Measurements from ENCODE around the gene IRF9.

IRF9 gene, protein sequence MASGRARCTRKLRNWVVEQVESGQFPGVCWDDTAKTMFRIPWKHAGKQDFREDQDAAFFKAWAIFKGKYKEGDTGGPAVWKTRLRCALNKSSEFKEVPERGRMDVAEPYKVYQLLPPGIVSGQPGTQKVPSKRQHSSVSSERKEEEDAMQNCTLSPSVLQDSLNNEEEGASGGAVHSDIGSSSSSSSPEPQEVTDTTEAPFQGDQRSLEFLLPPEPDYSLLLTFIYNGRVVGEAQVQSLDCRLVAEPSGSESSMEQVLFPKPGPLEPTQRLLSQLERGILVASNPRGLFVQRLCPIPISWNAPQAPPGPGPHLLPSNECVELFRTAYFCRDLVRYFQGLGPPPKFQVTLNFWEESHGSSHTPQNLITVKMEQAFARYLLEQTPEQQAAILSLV

DNA sequence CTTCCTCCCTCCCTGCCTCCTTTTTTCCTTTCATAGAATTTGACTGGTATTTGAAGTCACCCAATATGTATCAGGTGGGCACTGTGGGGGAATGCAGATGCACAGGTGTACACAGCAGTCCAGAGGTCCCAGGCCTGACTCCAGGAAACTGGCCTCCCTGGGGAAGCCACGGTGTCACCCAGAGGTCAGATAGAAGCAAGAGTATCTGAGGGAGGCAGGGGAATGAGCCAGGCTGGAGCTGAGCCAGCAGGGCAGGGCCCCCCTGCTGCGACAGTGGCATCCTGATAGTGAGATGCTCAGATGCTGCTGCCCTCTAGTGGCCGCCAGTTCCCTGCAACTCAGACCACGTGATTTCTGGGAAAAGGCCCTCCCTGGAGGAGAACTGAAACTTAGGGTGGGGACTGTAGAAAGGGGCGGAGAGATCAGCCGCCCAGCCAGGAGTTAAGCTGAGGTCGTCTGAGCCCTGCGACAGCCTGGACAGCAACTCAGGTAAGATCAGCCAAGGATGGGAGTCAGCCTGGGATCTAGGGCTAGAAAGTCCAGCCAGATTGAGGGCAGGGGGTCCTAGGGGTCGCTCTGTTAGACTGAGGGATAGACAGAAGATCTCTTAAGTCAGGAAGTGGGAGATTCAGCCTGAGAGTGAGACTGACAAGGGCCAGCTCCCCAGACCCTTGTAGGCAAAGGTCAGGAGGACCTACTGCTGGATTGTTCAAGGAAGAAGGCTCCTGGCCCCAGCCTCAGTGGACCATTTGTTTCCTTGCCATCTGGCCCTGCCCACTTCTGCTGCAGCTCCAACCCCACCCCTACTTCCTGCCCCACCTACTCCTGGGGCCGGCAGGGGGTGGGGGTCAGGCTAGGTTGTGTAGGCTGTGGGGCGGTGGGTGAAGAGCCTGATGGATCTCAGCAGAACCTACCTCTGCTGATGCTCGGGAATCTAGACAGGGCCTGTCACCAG lies at the start of gene IRF9:
Gene IRF9, plus strand, starts transcription at position 416 of the 955 bp plus-strand sequence. CDS start 880 bp downstream, outside the sequence.
- peak; percentile 90 for DNase-seq

DNA sequence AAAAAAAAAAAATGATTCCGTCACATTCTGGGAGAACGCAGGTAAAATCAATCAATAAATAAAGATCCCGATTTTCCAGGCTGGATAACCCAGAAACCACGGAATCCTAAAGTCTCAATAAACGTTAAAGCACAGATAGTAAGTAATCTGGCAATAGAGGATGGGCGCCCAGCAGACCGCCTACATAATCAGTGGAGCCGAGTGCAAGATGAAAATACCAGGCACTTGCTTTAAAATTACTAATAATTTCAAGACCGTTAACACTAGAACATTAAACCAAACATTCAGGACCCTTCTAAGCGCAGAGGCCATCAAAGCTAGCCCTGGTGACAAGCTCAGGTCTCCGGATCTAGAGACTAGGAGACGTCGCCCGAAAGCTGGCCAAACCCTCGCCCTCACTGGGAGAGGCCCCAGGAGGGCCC lies 47.7 kb upstream of the IRF9 start:
- no peak for DNase-seq

DNA sequence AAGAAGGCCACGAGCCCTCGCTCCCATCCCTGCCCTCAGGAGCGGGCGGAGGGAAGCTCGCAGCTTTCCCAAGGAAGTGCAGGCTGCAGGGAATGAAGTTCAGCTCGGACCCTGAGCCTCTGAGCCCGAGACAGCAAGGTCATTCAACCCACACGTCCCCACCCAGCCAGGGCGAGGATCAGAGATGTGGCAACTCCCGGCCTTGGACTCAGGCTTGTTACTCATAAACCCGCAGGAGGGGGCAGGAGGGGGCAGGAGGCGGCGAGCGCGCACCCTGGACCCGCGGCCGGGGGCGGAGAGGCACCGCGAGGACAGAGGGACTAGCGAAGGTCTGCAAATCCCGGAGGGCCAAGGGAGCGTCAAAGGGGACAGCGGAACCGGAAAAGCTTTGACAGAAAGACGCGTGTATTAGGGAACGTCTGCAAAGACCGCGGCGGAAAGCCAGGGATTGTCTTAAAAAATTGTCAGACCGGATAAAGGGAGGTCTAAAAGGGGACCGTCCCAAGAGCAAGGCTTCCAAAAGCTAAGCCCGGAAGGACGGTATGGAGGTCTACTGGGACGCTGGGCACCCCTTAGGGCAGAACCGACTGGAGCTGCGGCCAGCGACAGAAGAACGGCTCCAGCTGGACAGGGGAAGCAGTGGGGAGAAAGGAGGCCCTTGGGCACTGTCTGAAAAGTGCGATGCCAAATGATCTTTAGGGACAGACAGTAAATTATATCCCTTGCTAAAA lies 47.1 kb upstream of the IRF9 start:
- DNase-seq = peak; percentile 65

DNA sequence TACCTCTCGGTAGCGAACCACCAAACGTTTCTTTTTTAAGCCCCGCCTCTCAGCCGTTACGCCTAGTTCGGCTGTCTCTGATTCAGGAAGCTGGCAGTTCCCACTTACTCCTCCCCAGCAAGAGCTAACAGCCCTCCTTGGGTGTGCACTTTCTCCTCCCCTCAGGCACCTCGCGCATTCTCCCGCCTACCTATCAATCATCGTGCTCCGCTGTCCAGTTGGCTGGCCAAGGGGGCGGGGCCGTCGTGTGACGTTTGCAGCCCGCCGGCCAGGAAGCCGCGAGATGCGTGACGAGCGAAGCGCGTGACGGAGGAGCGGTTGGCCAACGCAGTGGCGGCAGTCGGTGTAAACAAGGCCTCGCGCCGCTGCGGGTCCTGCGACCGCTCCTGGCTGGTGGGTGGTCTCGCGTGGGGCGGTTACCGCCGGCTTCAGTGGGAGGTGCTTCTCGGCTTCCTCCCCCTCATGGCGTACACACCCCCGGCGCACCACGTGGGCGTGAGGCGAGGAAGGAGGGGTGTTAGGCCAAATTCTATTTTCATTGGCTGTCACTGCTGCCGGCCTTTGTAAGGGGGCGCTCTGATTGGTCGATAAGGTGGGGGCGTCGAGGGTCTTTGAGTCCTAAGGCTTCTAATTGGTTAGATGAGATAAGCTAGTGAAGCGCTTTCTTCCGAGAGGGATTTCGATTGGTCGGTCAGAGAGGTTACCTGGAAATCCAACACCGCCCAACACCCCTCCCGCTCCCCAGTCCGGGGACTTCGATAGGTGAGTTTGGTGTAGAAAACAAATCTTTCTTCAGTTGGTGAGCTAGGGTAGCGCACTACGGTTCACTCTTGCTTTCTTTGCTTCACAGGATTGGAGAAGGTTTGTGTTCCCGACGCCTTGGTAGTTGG lies 46.3 kb upstream of the IRF9 start, which contains the start of the genes DCAF11 and NRL:
Gene DCAF11, plus strand, starts transcription at position 246 of the 890 bp plus-strand sequence. CDS start 818 bp downstream, outside the sequence.
Gene NRL, minus strand, starts transcription at position 418 of the 890 bp plus-strand sequence. CDS start 32,101 bp downstream, outside the sequence.
- DNase-seq = peak; percentile 100

DNA sequence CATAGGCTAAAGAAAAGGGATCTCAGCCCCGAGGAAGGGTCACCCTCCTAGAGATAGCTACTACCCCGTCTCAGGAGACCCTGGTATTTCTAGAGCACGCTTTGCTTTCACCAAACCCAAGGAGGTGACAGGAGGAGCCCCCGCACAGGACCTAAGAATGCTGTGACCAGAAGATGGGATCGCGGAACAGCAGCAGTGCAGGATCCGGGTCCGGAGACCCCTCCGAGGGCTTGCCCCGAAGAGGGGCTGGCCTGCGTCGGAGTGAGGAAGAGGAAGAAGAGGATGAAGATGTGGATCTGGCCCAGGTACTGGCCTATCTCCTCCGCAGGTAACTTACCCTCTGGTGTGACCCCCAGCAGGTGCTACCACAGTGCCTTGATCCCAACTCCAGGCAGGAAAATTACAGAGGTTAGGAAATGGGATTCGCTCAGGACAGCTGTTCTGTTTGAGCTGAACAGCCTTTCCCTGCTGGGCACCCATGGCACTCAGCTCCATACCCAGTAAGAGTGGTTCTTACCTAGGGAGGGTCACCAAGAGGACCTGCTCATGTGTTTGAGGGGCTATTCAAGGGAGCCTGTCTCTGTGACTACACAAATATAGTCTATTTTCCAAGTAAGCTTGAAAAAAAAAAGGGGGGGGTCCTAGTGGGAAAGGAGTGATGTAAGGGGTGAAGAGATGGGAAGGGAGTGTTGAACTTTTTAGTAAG lies 45.5 kb upstream of the IRF9 start:
- no peak for DNase-seq

DNA sequence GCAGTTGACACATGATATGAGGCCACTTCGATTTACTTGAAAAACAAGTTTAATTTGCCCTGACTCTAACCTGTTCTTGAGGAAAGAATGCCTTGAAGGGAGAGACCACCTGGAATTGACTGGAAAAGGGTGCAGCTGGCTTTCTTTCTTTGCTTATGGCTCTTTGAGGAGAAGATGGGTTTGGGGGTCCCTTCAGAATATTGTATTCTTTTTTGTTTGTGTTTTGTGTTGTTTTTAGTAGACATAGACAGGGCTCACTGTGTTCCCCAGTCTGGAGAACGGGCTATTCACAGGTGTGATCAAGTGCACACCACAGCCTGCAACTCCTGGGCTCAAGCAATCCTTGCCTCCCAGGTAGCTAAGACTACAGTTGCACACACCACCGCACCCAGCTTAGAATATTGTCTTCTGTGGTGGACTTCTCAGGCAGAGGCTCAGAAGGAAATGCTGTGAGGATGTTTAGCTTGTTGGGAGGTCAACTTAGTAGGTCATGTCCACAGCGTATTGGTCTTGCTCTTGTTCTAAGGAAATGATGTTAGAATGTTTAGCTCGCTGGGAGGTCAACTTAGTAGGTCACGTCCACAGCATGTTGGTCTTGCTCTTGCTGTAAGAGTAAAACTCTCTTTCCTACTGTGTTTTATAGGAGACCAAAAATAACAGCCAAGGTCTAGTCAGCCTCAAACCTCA lies 44.8 kb upstream of the IRF9 start:
- no peak for DNase-seq

DNA sequence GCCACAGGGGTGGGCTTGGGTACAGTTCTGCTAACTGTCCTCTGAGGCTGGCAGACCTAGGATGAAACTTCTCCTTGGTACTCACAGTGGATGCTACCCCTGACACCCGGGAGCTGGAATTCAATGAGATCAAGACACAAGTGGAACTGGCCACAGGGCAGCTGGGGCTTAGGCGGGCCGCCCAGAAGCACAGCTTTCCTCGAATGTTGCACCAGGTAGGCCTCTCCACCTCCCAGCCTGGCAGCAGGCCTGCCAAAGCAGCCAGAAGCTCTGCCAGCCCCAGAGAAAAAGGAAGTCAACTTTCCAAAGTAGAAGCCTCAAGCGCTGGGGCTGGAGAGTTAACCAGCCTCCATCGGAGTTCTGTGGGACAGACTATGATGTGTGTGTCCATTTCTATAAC lies 43.9 kb upstream of the IRF9 start:
- no peak for DNase-seq

DNA sequence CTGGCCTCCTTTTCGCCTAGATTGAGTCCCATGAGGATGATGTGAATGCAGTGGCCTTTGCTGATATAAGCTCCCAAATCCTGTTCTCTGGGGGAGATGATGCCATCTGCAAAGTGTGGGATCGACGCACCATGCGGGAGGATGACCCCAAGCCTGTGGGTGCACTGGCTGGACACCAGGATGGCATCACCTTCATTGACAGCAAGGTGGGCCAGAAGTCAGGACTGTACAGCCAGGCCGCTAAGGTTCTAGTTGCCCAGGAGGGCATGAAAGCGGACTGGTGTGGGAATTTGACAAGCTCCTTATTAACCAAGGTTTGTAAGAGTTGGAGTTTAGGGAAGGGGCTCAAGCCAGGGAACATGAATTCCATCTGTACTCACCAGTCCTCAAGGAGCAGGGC lies 41.4 kb upstream of the IRF9 start:
- no peak for DNase-seq

DNA sequence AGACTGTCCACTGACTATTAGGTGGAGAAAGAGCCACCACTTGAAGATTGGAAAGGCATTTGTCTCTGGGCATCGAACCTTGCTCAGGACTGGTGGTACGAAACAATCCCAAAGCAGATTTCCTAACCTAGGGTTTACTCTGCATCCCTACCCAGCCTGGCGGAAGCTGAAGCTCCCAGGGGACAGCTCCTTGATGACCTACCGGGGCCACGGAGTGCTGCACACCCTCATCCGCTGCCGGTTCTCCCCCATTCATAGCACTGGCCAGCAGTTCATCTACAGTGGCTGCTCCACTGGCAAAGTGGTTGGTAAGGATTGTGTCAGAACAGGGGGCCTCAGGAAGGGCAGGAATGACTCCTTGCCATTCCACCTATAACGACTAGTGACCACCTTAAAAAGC lies 39.9 kb upstream of the IRF9 start:
- DNase-seq = no peak

DNA sequence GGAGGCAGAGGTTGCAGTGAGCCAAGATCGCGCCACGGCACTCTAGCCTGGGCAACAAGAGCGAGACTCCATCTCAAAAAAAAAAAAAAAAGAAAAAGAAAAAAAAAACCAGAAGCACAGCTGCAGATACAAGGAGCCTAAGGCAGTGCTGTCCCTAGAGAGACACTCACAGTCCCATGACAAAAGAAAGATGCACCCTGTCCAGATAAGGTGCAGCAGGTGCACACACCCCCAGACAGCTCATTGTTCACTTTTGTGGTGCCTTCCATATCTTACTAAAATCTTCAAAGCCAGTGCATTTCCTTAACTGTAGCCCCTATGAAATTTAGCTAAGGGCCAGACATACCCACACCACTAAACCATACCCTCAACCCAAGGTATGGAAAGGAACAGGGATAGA lies 38.6 kb upstream of the IRF9 start:
- no peak for DNase-seq

DNA sequence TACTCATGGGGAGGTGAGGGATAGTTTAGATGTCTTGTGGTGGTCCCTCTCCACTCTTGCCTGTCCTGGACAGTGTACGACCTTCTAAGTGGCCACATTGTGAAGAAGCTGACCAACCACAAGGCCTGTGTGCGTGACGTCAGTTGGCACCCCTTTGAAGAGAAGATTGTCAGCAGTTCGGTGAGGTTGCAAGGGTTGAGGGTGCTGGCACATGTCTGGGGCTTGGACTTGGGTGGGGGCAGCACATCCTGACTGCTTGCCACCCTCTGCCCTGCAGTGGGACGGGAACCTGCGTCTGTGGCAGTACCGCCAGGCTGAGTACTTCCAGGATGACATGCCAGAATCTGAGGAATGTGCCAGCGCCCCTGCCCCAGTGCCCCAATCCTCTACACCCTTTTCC lies 38.2 kb upstream of the IRF9 start:
- no peak for DNase-seq

DNA sequence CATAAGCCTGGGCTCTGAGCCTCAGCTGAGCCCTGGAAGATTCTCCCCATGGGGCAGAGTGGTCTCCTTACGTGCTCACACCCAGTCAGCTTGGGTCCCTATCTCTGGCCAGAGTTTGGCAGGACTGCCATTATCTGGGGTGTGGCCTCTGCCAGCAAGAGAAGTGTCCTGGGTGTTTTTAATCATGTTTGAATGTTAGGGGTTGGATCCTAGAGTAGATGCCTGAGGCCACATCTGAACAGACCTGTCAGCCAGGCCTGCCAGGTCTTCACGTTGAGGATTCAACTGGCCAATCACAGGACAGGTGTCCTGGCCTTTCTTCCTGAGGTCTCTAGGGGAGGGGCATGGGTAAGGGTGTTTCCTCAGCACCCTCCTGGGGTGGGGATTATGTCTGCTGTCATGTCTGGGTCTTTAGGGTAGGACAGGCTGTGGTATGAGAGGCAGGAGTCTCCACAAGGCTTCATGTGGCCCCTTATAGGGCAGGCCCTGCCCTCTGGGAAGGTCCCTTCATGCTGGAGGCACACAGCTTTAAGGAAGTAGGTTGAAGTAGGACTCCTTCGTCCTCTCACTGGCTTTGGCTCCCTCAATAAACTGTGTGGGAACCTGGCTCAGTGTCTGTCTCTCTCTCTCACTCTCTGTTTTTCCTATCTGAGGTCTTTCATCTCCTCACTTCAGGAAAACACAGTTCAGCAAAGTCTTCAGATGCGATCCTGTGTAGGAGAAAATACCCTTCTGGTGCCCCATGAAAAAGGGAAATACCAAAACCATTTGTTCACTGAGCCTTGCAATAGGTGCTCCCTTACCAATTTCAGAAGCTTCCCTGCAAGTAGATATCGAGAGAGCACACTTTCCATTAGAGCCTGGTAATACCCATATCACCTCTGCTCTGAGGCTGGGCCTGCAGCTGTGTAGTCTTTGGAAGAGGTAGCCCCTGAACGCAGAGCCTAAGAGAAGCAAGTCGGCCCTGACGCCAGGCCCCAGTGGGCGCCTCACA lies 37.3 kb upstream of the IRF9 start:
- DNase-seq = no peak

DNA sequence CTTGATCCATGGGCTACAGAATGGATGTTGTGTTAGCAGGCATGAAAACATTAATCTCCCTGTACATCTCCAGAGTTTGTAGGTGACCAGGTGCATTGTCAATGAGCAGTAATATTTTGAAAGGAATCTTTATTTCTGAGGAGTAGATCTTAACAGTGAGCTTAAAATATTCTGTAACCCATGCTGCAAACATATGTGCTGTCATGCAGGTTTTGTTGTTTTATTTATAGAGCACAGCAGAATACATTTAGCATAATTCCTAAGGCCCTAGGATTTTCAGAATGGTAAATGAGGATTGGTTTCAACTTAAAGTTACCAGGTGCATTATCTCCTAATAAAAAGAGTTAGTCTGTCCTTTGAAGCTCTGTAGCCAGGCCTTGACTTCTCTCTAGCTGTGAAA lies 34.1 kb upstream of the IRF9 start:
- DNase-seq = no peak

DNA sequence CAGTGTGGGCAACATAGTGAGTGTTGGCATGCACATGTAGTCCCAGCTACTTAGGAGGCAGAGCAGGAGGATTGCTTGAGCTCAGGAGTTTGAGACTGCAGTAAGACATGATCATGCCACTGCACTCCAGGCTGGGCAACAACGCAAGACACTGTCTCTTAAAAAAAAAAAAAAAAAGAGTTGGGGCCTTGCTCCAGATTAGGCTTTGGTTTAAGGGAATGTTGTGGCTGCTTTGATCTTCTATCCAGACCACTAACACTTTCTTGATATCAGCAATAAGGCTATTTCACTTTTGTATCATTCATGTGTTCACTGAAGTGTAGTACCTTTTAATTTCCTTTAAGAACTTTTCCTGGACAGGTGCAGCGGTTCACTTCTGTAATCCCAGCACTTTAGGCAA lies 33.4 kb upstream of the IRF9 start:
- no peak for DNase-seq

DNA sequence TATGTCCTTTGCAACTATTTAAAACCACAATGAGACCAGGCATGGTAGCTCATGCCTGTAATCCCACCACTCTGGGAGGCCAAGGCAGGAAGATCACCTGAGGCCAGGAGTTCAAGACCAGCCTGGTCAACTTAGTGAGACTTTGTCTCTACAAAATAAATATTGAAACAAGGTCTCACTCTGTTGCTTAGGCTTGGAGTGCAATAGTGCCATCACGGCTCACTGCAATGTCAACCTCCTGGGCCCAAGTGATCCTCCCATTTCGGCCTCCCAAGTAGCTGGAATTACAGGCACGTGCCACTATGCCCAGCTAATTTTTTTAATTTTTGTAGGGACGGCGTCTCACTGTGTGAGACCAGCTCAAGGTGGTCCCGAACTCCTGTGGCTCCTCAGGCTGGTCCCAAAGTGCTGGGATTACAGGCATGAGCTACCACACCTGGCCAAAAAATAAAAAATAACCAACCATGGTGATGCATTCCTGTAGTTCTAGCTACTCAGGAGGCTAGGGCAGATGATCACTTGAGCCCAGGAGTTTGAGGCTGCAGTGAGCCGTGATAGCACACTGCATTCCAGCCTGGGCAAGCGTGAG lies 31.6 kb upstream of the IRF9 start:
- no peak for DNase-seq

DNA sequence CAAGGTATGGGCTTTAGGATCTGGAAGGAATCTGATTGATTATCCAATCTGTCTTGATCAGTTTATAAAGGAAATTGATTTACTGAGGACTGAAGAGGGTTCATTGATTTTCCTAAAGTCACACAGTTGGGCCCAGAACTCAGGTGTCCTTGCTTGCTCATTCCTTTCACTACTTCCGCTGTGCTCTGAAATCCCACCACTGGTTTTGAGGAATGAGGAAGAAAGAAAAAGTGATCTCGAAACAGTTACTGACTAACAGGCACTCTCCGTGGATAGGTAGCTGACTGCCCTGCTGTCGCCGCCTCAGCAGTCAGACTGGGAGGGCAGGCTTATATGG lies 30.7 kb upstream of the IRF9 start, which contains the start of gene FITM1:
Gene FITM1, plus strand, starts transcription at position 280 of the 337 bp plus-strand sequence. CDS start 905 bp downstream, outside the sequence.
- DNase-seq = no peak

DNA sequence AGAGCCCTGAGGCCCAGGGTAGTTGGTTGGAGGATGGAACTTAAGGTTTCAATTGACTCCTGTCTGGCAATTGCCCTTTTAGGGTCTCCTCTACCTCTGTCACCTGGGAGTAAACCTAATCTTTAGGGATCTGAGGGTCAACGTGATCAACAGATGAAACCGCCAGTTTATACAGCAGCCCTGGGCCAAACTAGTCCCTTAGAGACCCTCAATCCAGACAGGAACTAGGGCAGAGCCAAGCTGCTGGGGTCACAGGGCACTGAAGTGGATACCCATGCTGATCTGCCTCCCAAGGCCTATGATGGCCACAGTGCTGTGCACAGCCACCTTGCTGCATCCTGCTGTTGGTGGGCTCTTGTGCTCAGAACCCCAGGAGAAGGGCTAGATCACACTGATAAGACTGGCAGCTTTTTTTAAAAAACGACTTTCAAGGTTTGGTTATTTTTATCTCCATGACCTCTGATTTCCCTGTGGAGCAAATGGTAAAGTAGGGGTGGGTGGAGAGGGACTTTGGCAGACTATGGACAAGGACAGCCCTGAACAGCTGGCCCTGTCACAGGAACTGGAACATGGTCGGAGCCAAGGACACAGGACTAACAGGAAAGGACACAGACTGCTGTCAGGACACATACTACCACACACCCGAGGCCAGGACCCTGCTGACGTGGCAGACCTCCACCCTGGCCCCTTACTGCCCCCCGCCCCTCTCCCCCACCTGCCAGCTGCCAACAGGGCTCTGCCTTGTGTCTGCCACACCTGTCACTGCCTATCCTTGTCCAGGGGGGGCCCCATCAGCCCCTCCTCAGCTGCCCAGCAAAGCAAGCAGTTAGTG lies 30.1 kb upstream of the IRF9 start:
- DNase-seq = no peak

DNA sequence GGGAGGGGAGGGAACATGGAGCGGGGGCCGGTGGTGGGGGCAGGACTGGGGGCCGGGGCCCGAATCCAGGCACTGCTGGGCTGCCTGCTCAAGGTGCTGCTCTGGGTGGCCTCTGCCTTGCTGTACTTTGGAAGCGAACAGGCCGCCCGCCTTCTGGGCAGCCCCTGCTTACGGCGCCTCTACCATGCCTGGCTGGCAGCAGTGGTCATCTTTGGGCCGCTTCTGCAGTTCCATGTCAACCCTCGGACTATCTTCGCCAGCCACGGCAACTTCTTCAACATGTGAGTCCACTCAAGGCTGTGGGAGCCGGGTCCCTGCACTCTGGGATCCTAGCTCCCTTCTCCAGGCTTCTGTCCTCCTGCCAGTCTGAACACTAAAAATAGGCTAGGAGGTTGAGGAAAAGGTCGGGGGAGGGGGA lies 29.5 kb upstream of the IRF9 start:
- no peak for DNase-seq
